ENCODE results near the gene KLHDC7B.

DNA sequence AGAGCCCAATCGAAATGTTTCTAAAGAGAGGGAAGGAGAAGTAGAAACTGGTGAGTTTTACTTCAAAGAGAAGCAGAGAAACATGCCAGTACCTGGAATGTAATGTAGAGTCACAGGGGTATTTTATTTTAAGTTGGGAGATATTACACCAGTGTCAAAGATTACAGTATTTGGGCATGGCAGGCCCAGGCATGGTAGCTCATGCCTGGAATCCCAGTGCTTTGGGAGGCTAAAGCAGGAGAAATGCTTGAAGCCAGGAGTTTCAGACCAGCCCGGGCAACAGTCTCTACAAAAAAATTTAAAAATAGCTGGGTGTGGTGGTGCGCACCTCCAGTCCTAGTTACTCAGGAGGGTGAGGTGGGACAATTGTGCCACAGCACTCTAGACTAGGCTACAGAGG is 14.3 kb downstream of the KLHDC7B start:
- no peak for TF ChIP-seq MTA1 (CRISPR knock-in tag; IDR thresholded peaks at IDR 0.05; ENCODE audit: borderline replicate concordance)
- TF ChIP-seq CHD2 (IDR thresholded peaks at IDR 0.05; ENCODE audit: low read depth, low read length) = no peak
- TF ChIP-seq, protein P1, sequence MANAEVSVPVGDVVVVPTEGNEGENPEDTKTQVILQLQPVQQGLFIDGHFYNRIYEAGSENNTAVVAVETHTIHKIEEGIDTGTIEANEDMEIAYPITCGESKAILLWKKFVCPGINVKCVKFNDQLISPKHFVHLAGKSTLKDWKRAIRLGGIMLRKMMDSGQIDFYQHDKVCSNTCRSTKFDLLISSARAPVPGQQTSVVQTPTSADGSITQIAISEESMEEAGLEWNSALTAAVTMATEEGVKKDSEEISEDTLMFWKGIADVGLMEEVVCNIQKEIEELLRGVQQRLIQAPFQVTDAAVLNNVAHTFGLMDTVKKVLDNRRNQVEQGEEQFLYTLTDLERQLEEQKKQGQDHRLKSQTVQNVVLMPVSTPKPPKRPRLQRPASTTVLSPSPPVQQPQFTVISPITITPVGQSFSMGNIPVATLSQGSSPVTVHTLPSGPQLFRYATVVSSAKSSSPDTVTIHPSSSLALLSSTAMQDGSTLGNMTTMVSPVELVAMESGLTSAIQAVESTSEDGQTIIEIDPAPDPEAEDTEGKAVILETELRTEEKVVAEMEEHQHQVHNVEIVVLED (CRISPR knock-in tag; IDR thresholded peaks at IDR 0.05; ENCODE audit: borderline replicate concordance) = no peak
- no peak for TF ChIP-seq HNRNPK (IDR thresholded peaks at IDR 0.05; ENCODE audit: low read depth, low read length, poor library complexity, severe bottlenecking)
- TF ChIP-seq, protein P2, sequence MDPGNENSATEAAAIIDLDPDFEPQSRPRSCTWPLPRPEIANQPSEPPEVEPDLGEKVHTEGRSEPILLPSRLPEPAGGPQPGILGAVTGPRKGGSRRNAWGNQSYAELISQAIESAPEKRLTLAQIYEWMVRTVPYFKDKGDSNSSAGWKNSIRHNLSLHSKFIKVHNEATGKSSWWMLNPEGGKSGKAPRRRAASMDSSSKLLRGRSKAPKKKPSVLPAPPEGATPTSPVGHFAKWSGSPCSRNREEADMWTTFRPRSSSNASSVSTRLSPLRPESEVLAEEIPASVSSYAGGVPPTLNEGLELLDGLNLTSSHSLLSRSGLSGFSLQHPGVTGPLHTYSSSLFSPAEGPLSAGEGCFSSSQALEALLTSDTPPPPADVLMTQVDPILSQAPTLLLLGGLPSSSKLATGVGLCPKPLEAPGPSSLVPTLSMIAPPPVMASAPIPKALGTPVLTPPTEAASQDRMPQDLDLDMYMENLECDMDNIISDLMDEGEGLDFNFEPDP (CRISPR knock-in tag; conservative IDR thresholded peaks at IDR 0.05) = no peak
- no peak for TF ChIP-seq CREB1 (IDR thresholded peaks at IDR 0.05)
- TF ChIP-seq CREB1 (CRISPR knock-in tag; IDR thresholded peaks at IDR 0.05) = no peak
- TF ChIP-seq POLR2AphosphoS5 (IDR thresholded peaks at IDR 0.05; ENCODE audit: low read depth, low read length) = no peak
- TF ChIP-seq, protein P3, sequence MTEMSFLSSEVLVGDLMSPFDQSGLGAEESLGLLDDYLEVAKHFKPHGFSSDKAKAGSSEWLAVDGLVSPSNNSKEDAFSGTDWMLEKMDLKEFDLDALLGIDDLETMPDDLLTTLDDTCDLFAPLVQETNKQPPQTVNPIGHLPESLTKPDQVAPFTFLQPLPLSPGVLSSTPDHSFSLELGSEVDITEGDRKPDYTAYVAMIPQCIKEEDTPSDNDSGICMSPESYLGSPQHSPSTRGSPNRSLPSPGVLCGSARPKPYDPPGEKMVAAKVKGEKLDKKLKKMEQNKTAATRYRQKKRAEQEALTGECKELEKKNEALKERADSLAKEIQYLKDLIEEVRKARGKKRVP (CRISPR knock-in tag; IDR thresholded peaks at IDR 0.05) = no peak
